Sciatic nerve (tissue), 2 donors: ENCODE results near the gene ARFIP1. TPM values are rescaled to one million over a fixed set of nuclear protein-coding genes. Genes with fewer than 3 reads are reported as not detected.
"Not testable (repeated sequence)": the region's sequence is repeated elsewhere in the genome, so short reads cannot be mapped to it uniquely, and the experiment has no call there.

Experiments used
- ATAC-seq: fragments of 200-7000 bp; cut with Tn5 transposase; one replicate; pipeline ENCODE4 v1.9.1; 2020; ENCODE audit warnings: mild to moderate bottlenecking, moderate library complexity
- DNase-seq: peaks from one replicate; pipeline ENCODE4 v3.0.0-alpha.2; 2020; ENCODE audit warnings: low spot score
- intact Hi-C: fragments of 100-400 bp; cut with DNase I; formaldehyde crosslinking; loops from one replicate; pipeline ENCODE4 v1.14.2; 2022
- total RNA-seq: library from RNA; stranded (reverse); fragmentation: NEBNext Ultra II Directional; extraction: Animal tissue kit (Norgen Biotek cat#: 25700); gene quantifications from one replicate; pipeline ENCODE4 v1.2.1, GENCODE V29; 2021
- donor health status: DM: no; HTN: no; CAD: no.
- donor health status: DM: no; HTN: no; CAD: no.

Gene ARFIP1
- total RNA-seq, 1 donor from 2014 or later = 47.5 TPM

DNA sequence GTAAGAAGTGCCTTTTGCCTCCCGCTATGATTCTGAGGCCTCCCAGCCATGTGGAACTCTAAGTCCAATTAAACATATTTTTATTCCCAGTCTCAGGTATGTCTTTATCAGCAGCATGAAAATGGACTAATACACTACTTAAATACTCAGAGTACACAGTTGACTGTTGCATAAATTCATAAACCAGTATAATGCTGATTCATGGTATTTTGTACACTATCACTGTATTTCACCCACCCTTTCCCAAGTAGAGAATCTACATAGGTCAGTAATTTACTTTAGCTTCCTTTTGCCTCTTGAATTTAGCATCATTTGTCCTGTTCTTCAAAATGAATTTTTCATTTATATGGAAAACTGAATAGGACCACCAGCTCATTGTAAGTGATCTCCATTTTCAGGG, 98.1 kb downstream of the ARFIP1 start:
- DNase-seq (no peak), ATAC-seq (no peak)
- intact Hi-C loops = no loop called here

- ATAC-seq (no peak), DNase-seq (no peak)
- intact Hi-C loops = no loop called here
These were observed 100.5 kb downstream of the ARFIP1 start for GRCh38 chr4:152880263-152880662.

- ATAC-seq (no peak), DNase-seq (no peak)
- intact Hi-C loops = no loop called here
These were observed 102.2 kb downstream of the ARFIP1 start for GRCh38 chr4:152881974-152882373.

- no peak for ATAC-seq
- intact Hi-C loops = no loop called here
- no peak for DNase-seq
These were observed 105.4 kb downstream of the ARFIP1 start for GRCh38 chr4:152885185-152885584.

- DNase-seq = no peak
These were observed 106.4 kb downstream of the ARFIP1 start for GRCh38 chr4:152886201-152886600.

DNA sequence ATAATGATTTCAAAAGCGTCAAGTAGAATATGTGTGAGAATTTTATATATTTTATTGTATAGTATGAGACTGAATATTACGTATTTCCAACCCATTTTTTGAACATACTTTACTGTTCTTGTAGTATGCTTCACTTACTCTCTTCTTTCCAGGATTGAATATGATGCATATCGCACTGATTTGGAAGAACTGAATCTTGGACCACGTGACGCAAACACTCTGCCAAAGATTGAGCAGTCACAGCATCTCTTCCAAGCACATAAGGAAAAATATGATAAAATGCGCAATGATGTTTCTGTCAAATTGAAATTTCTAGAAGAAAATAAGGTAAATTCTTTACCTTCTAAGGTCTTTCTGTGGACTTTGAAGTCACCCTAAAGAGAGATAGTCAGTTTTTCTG, 108.2 kb downstream of the ARFIP1 start:
- DNase-seq (no peak), ATAC-seq (no peak)
- intact Hi-C loops = no loop called here

More at GRCh38 chr4:152886201-152886600, 106.4 kb downstream of the ARFIP1 start:
- intact Hi-C loops = no loop called here
- no peak for ATAC-seq

DNA sequence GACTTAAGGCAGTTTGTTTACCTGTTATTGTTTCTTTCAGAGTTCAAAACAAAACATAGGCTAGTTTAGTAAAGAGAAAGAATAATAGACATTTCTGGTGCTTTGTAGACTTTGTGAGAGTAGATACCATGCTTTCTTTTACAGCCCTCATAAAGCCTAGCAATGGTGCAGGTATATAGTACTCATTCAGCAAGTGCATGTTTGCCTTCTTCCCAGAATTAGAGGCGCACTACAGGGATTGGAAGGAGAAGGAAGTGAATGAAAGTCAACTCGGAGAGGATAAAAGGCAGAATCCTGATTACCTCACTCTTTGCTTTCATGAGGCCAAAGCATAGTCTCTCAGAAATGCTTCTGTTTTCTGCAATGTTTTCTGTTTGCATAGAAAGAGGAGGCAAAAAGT, 113.2 kb downstream of the ARFIP1 start:
- no peak for ATAC-seq
- intact Hi-C loops = no loop called here
- no peak for DNase-seq

DNA sequence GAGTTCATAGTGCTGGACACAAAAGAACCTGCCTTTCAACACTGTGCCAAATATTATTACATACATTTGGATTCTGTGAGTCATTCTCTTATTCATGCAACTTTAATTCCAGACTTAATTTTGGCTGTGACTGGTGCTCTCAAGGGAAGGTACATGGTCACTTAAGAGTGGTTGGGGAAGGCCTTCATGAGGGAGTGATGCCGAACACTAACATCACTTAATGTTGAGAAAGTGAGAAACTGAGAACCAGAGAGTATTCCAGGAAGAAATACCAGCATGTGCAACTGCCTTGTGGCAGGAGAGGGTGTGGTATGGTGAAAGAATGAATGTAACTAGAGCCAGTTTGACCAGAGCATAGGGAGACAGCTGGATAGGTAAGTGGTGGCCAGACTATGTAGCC, 114.9 kb downstream of the ARFIP1 start:
- ATAC-seq (no peak), DNase-seq (no peak)
- intact Hi-C loops = no loop called here

DNA sequence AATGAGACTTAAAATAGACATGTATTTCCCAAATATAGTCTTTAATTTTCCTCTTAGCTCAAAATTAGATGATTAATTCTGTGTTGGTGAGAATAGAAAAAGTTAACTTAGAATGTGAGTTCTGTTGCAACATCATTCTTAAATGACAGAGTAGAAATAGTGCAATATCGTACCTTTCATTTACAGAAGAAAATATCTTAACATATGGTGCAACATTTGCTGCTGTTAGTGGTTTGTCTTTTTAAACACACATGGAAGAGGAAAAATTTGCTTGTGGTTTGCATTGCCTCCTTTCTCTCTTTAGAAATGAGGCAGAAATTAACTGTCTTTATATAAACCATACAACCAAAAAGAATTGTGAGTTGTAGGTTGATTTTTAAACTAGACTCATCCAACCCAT, 117.1 kb downstream of the ARFIP1 start:
- intact Hi-C loops = no loop called here
- ATAC-seq (no peak), DNase-seq (no peak)

GRCh38 chr4:152898133-152898532, 118.4 kb downstream of the ARFIP1 start:
- intact Hi-C loops, DNase-seq, ATAC-seq: not testable (repeated sequence)

- intact Hi-C loops = no loop called here
- ATAC-seq (no peak), DNase-seq (no peak)
These were observed 118.9 kb downstream of the ARFIP1 start for GRCh38 chr4:152898606-152899005.

DNA sequence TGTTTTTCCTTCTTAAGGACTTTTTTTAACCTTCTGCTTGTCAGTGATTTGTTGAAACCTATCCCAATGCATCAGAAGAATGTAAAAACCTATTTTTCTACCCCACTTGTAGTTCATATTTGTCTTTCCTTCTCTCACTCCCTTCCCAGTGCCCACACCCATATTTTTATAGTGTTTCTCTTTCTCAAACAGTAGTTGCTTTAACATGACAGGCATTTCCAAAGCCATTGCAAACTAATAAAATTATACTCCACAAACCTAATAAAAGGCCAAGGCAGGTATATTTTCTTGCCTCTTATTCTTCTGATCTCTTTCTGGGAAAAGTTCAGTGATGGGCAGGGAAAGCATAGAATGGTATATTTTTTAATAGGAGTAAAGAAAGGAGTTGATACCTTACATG, 120.6 kb downstream of the ARFIP1 start:
- ATAC-seq (no peak), DNase-seq (no peak)
- intact Hi-C loops = no loop called here

GRCh38 chr4:152901205-152901604, 121.5 kb downstream of the ARFIP1 start:
- DNase-seq = no peak
- peak; percentile 61 for ATAC-seq
- intact Hi-C loops = no loop called here

DNA sequence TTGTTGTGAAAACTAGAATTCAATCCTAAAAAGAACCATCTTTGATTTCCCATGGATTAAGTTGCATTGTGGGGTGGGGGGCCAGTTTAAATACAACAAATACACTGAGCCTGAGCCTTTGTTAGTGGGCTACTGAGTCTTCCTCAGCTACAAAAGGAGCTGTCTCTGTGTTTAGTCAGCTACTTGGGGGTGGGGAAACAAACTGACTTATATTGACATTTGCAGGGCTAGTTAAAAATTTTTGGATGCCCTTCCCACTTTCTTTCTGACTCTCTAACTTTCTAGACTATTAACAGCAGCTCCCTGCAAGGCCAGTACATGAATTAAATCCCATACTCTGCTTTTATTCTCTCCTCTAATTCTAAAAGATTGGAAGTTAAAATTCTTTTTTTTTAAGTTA, 123.9 kb downstream of the ARFIP1 start:
- intact Hi-C loops = no loop called here
- ATAC-seq = no peak
- DNase-seq = no peak

GRCh38 chr4:152909901-152910300, 130.1 kb downstream of the ARFIP1 start:
- intact Hi-C loops = no loop called here
- ATAC-seq (no peak), DNase-seq (no peak)

- ATAC-seq (no peak), DNase-seq (no peak)
- intact Hi-C loops = no loop called here
These were observed 130.8 kb downstream of the ARFIP1 start for GRCh38 chr4:152910521-152910920.

GRCh38 chr4:152917543-152918395, 138.0 kb downstream of the ARFIP1 start:
- intact Hi-C loops = no loop called here
- no peak for DNase-seq
- ATAC-seq = peak; percentile 62

DNA sequence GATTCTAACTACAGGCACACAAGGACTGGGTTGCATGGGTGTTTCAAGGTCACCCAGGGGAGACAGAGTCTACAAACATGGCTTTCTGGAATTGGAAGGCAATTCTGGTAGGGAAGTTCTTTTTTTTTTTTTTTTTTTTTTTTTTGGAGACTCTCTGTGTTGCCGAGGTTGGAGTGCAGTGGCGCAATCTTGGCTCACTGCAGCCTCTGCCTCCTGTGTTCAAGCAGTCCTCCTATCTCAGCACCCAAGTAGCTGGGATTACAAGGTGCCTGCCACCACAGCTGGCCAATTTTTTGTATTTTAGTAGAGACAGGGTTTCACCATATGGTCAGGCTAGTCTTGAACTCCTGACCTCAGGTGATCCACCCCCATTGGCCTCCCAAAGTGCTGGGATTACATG, 140.1 kb downstream of the ARFIP1 start:
- ATAC-seq = no peak
- DNase-seq = no peak
- intact Hi-C loops = no loop called here

DNA sequence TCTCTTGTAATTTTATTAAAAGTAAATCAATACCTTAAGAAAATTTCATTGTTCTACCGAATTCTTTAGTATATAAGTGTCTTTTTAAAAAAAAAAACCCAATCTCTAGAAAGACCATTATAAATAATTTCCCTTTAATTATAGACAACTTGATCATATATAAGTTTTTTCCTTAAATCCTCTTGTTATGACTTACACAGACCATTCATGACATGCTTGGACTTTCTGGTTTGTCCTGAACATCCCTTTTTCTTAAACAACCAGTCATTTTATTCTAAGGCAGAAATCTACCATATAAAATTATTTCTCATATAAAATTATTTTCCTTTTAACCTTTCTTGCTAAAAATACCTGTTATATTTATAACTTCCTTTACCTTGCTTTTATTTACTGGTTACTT, 141.0 kb downstream of the ARFIP1 start:
- no peak for ATAC-seq
- intact Hi-C loops = no loop called here
- DNase-seq = no peak

- intact Hi-C loops = no loop called here
- ATAC-seq (no peak), DNase-seq (no peak)
These were observed 141.5 kb downstream of the ARFIP1 start for GRCh38 chr4:152921284-152921683.

DNA sequence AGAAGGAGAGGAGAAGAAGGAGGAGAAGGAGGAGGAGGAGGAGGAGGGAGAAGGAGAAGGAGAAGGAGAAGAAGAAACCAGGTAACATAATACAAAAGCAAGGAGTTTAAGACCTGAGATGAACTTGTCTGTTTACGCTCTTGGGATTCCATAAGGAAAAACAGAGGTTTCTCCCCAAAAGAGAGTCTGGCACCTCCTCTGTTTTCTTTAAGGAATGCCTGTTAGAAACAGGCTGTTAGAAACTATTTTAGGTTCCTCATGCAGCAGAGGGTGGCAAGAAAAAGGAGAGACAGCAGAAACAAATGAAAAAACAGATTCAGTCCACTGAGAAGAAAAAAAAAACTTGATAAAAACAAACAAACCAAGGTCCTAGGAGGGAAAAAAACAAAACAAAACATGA, 146.1 kb downstream of the ARFIP1 start:
- DNase-seq (no peak), ATAC-seq (no peak)
- intact Hi-C loops = no loop called here
